CD4-positive, alpha-beta T cell treated with Interleukin-10 for 1 hour (primary cell): Measurements from ENCODE around the gene FAM234B.
"Not testable (repeated sequence)": the region's sequence is repeated elsewhere in the genome, so short reads cannot be mapped to it uniquely, and the experiment has no call there.

Experiments used
- DNase-seq: peaks from one replicate; pipeline ENCODE4 v3.0.0-alpha.2; 2020

Gene FAM234B

GRCh38 chr12:13062669-13063068 is 18.5 kb downstream of the FAM234B start:
- no peak for DNase-seq

- DNase-seq = no peak
Observed at GRCh38 chr12:13066014-13066413, 21.8 kb downstream of the FAM234B start.

- DNase-seq = peak; percentile 2
Observed at GRCh38 chr12:13066459-13066858, 22.3 kb downstream of the FAM234B start.

GRCh38 chr12:13067322-13067721 is 23.1 kb downstream of the FAM234B start:
- DNase-seq = no peak

- no peak for DNase-seq
Observed at GRCh38 chr12:13069380-13069779, 25.2 kb downstream of the FAM234B start.

- no peak for DNase-seq
Observed at GRCh38 chr12:13071305-13072280, 27.4 kb downstream of the FAM234B start.

GRCh38 chr12:13073173-13073572 is 29.0 kb downstream of the FAM234B start:
- DNase-seq = no peak

GRCh38 chr12:13074396-13075117 is 30.4 kb downstream of the FAM234B start:
- no peak for DNase-seq

GRCh38 chr12:13075118-13075480 is 30.9 kb downstream of the FAM234B start:
- DNase-seq = no peak

- no peak for DNase-seq
Observed at GRCh38 chr12:13075786-13076570, 31.8 kb downstream of the FAM234B start.

GRCh38 chr12:13079440-13079906 is 35.3 kb downstream of the FAM234B start:
- no peak for DNase-seq

- DNase-seq = no peak
Observed at GRCh38 chr12:13080266-13080665, 36.1 kb downstream of the FAM234B start.

- DNase-seq = no peak
Observed at GRCh38 chr12:13082861-13083260, 38.7 kb downstream of the FAM234B start.

- DNase-seq = not testable (repeated sequence)
Observed at GRCh38 chr12:13083638-13084037, 39.5 kb downstream of the FAM234B start.

GRCh38 chr12:13084898-13085640 is 40.9 kb downstream of the FAM234B start:
- no peak for DNase-seq

GRCh38 chr12:13085968-13086686 is 41.9 kb downstream of the FAM234B start:
- no peak for DNase-seq

GRCh38 chr12:13087766-13088165 is 43.6 kb downstream of the FAM234B start:
- no peak for DNase-seq

GRCh38 chr12:13088496-13088895 is 44.3 kb downstream of the FAM234B start:
- no peak for DNase-seq

- DNase-seq = no peak
Observed at GRCh38 chr12:13090054-13090453, 45.9 kb downstream of the FAM234B start.

GRCh38 chr12:13091832-13092231 is 47.7 kb downstream of the FAM234B start:
- DNase-seq = no peak

GRCh38 chr12:13093191-13093847 is 49.1 kb downstream of the FAM234B start:
- DNase-seq = no peak
